Keratinocyte (primary cell): ENCODE measurements around the gene MYMX.

Experiments
- EZH2 ChIP-seq: IDR thresholded peaks from one replicate; pipeline ENCODE4 v1.6.1; 2012; ENCODE audit warnings: inconsistent platforms, mild to moderate bottlenecking, low read length, moderate library complexity
- TF ChIP-seq, protein P1 (sequence below), 3 experiments: IDR thresholded peaks in 1 of 3; conservative IDR thresholded peaks in 1 of 3; optimal IDR thresholded peaks in 1 of 3; 2 replicates in 2 of 3; 3 replicates in 1 of 3; pipeline versions ENCODE3 to v1.5.1; 2011; ENCODE audit warnings: low read length in 3 of 3, mild to moderate bottlenecking in 3 of 3, moderate library complexity in 2 of 3, control low read depth in 1 of 3, inconsistent platforms in 1 of 3; ENCODE audit not compliant: insufficient read depth in 2 of 3; ENCODE audit errors: extremely low read depth in 1 of 3

DNA sequence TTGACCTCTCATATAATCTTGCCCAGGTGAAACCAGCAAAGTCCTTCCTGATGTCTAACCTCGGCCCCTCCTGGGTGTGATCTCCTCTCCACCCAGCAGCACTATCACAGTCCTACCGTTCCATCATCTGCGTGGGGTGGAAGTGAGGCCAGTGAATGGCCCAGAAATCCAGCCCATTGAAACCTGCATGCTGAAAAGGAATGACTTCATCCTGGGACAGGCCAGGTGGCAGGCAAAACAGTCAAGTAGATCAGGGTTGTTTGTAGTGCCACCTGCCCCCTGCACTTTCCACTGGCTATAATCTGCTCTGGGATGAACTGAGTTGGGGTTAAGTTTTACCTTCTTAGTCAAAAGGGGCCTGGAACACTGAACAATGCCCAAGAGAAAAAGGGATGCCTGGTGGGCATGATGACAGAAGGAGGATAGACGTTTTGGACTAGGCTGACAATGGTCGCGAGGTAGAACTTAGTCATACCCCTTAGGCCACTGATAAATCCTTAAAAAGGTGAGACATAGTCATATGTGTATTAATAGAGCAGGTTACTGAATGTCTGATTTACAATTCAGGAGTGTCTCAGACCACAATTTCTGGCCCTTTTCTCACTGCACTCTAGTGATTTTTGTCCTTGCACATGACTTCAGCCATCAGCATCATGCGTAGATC lies 22.1 kb downstream of the MYMX start:
- TF ChIP-seq, protein P1, sequence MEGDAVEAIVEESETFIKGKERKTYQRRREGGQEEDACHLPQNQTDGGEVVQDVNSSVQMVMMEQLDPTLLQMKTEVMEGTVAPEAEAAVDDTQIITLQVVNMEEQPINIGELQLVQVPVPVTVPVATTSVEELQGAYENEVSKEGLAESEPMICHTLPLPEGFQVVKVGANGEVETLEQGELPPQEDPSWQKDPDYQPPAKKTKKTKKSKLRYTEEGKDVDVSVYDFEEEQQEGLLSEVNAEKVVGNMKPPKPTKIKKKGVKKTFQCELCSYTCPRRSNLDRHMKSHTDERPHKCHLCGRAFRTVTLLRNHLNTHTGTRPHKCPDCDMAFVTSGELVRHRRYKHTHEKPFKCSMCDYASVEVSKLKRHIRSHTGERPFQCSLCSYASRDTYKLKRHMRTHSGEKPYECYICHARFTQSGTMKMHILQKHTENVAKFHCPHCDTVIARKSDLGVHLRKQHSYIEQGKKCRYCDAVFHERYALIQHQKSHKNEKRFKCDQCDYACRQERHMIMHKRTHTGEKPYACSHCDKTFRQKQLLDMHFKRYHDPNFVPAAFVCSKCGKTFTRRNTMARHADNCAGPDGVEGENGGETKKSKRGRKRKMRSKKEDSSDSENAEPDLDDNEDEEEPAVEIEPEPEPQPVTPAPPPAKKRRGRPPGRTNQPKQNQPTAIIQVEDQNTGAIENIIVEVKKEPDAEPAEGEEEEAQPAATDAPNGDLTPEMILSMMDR (optimal IDR thresholded peaks at IDR 0.05 in 1 of 3, IDR thresholded peaks at IDR 0.05 in 1 of 3, conservative IDR thresholded peaks at IDR 0.05 in 1 of 3; ENCODE audit: extremely low read depth in 1 of 3, insufficient read depth in 2 of 3, low read length in 3 of 3): no peak
- no peak for TF ChIP-seq EZH2
